ENCODE data around the gene MACROH2A1.

The MACROH2A1 gene

DNA sequence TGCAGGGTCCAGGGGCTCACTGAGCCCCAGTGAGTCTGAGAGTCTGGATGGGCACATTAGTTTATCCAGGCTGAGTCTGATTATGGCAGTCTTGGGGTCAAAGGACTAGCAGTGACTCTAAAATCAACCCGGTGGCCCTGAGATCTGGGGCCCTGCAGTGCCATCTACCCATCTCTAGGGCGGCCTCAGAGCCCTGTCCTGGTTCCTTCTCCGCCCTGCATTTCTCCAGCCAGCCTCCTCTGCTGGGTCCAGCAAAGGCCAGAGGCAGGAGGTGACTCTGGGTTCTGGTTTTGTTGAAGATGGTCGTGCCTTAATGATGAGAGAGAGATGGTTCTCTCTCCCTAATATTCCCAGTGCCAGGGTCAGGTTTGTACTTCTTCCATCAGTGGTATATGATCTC lies 33.1 kb upstream of the MACROH2A1 start:
- Histone ChIP-seq H3K27me3 (ENCODE audit: control insufficient read depth, low read length) (peaks cover 19% of the 10 kb centered on the region), H3K27ac (ENCODE audit: low read depth, low read length) (no peak overlapping the region), H3K36me3 (ENCODE audit: control insufficient read depth, low read length) (no peaks in the 10 kb centered on the region), H3K4me3 (ENCODE audit: low read length) (no peak overlapping the region), H3K4me1 (ENCODE audit: control insufficient read depth, low read length) (peaks cover 6% of the 10 kb centered on the region), H3F3A (ENCODE audit: control insufficient read depth, insufficient read depth) (no peaks in the 10 kb centered on the region), H3K9me3 (ENCODE audit: control insufficient read depth, insufficient read depth, low read length) (peaks cover 4% of the 10 kb centered on the region; the same call in 1 of the 2 replicates), H3K79me2 (ENCODE audit: control insufficient read depth, low read length) (no peaks in the 10 kb centered on the region), H3K4me2 (ENCODE audit: low read length) (no peak overlapping the region), H4K20me1 (ENCODE audit: control insufficient read depth, insufficient read depth, low read depth, low read length) (no peaks in the 10 kb centered on the region), H3K9me2 (replicated peaks; ENCODE audit: control insufficient read depth, low read length) (no peaks in the 10 kb centered on the region)
- TF ChIP-seq, protein P1, sequence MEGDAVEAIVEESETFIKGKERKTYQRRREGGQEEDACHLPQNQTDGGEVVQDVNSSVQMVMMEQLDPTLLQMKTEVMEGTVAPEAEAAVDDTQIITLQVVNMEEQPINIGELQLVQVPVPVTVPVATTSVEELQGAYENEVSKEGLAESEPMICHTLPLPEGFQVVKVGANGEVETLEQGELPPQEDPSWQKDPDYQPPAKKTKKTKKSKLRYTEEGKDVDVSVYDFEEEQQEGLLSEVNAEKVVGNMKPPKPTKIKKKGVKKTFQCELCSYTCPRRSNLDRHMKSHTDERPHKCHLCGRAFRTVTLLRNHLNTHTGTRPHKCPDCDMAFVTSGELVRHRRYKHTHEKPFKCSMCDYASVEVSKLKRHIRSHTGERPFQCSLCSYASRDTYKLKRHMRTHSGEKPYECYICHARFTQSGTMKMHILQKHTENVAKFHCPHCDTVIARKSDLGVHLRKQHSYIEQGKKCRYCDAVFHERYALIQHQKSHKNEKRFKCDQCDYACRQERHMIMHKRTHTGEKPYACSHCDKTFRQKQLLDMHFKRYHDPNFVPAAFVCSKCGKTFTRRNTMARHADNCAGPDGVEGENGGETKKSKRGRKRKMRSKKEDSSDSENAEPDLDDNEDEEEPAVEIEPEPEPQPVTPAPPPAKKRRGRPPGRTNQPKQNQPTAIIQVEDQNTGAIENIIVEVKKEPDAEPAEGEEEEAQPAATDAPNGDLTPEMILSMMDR (IDR thresholded peaks at IDR 0.05; ENCODE audit: low read depth, low read length, poor library complexity, severe bottlenecking) = no peak
- TF ChIP-seq EZH2phosphoT487 (IDR thresholded peaks at IDR 0.05; ENCODE audit: borderline replicate concordance, low read length) = no peak

DNA sequence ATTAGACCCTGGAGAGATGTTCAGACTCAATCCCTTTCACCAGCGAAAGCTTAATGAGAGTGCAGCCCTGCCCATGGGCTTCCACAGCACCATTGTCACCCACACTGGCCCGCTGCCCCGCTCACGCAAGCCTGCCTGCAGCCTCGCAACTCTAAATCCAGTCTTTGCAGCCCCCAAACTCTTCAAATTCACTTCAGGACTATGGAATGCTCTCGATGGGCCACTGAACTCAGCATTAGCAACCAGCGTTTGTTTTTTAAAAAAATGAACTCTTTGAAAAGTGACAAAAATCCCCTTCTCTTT lies 31.1 kb upstream of the MACROH2A1 start:
- no peak for TF ChIP-seq EZH2phosphoT487 (IDR thresholded peaks at IDR 0.05; ENCODE audit: borderline replicate concordance, low read length)
- TF ChIP-seq, protein P1 (IDR thresholded peaks at IDR 0.05; ENCODE audit: low read depth, low read length, poor library complexity, severe bottlenecking) = no peak
- H3K4me3 ChIP-seq (ENCODE audit: low read length) = no peak overlapping the region

DNA sequence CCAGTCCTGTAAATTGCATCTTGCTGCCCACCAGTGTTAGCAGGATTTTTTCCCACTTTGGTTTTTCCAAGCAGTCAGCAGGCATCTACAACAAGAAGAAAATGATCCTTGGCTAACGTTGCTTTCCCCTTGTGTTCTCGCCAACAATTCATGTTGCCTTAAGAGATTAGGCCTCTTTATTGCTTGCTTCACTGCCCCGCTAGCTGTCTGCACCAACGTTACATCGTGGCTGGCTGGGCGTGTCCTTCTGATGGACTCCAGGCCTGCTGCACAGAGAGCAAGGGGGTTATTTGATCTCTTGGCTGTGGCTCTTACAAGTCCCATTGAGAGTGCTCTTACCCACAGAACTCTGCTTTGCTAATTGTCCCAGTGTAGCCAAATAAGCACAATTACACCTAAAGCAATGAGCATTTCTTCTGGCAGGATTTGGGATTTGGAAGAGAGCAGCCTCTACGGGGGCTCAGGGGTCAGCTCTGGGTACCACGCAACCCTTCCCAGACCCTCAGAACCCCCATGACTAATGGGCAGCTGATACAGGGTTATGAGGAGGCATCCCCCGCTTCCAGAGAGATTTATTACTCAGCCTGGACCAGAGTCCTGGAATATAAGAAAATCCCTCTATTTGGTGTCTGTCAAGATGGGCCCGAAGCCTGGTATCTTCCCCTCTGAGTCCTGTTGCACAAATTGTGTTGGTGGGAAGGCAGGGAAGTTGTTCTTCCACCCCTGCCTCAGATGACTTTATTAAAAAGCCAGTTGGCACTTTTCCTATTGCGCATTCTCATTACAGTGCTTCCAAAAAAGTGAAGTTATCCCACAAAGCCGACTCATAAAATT lies 30.5 kb upstream of the MACROH2A1 start:
- no peak overlapping the region for H3K4me2 ChIP-seq (ENCODE audit: low read length)
- H3K9me2 ChIP-seq (replicated peaks; ENCODE audit: control insufficient read depth, low read length) = no peaks in the 10 kb centered on the region
- H3K27ac ChIP-seq (ENCODE audit: low read depth, low read length) = no peak overlapping the region
- no peaks in the 10 kb centered on the region for H3F3A ChIP-seq (ENCODE audit: control insufficient read depth, insufficient read depth)
- H3K36me3 ChIP-seq (ENCODE audit: control insufficient read depth, low read length) = no peaks in the 10 kb centered on the region
- H3K4me3 ChIP-seq (ENCODE audit: low read length) = no peak overlapping the region
- no peak for TF ChIP-seq EZH2phosphoT487 (IDR thresholded peaks at IDR 0.05; ENCODE audit: borderline replicate concordance, low read length)
- TF ChIP-seq, protein P1 (IDR thresholded peaks at IDR 0.05; ENCODE audit: low read depth, low read length, poor library complexity, severe bottlenecking) = no peak
- H3K79me2 ChIP-seq (ENCODE audit: control insufficient read depth, low read length) = no peaks in the 10 kb centered on the region
- H4K20me1 ChIP-seq (ENCODE audit: control insufficient read depth, insufficient read depth, low read depth, low read length) = no peaks in the 10 kb centered on the region
- no peaks in the 10 kb centered on the region for H3K4me1 ChIP-seq (ENCODE audit: control insufficient read depth, low read length)
- peaks cover 7% of the 10 kb centered on the region; the same call in 1 of the 2 replicates for H3K27me3 ChIP-seq (ENCODE audit: control insufficient read depth, low read length)
- H3K9me3 ChIP-seq (ENCODE audit: control insufficient read depth, insufficient read depth, low read length) = peaks cover 4% of the 10 kb centered on the region; the same call in 1 of the 2 replicates

More for the DNA sequence above, 31.1 kb upstream of the MACROH2A1 start:
- peaks cover 7% of the 10 kb centered on the region; the same call in 1 of the 2 replicates for H3K27me3 ChIP-seq (ENCODE audit: control insufficient read depth, low read length)
- H3K27ac ChIP-seq (ENCODE audit: low read depth, low read length) = no peak overlapping the region
- no peaks in the 10 kb centered on the region for H3K36me3 ChIP-seq (ENCODE audit: control insufficient read depth, low read length)
- no peaks in the 10 kb centered on the region for H3K9me2 ChIP-seq (replicated peaks; ENCODE audit: control insufficient read depth, low read length)
- no peaks in the 10 kb centered on the region for H3K79me2 ChIP-seq (ENCODE audit: control insufficient read depth, low read length)
- no peaks in the 10 kb centered on the region for H3F3A ChIP-seq (ENCODE audit: control insufficient read depth, insufficient read depth)
- peaks cover 4% of the 10 kb centered on the region; the same call in 1 of the 2 replicates for H3K9me3 ChIP-seq (ENCODE audit: control insufficient read depth, insufficient read depth, low read length)
- no peaks in the 10 kb centered on the region for H4K20me1 ChIP-seq (ENCODE audit: control insufficient read depth, insufficient read depth, low read depth, low read length)
- H3K4me2 ChIP-seq (ENCODE audit: low read length) = no peak overlapping the region
- H3K4me1 ChIP-seq (ENCODE audit: control insufficient read depth, low read length) = no peaks in the 10 kb centered on the region
